Regular cardiac myocyte (primary cell): ENCODE data around the gene MMP13. TPM values are rescaled to one million over a fixed set of nuclear protein-coding genes. Genes with fewer than 3 reads are reported as not detected.

Experiments
- total RNA-seq: library from RNA; depleted of rRNA; stranded (reverse); fragments of >200 nt; gene quantifications from 2 replicates; pipeline ENCODE4 v1.2.3, GENCODE V29; 2014

MMP13 gene
- not detected in 2 replicates for total RNA-seq

DNA sequence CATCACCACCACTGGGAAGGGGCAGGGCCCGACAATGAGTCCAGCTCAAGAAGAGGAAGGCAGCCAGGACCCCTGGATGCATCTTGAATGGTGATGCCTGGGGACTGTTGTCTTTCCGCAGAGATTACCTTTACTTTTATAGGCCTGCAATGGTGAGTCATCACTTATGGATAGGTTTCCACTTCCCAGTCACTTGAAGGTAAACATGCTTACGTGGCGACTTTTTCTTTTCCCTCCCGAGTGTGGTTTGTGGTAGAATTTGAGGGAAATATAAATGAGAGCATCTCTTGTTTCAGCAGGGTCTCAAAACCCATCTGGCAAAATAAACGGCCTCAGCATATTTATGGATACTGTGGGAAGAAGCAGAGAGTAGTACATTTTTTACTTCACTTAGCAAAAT is at the start of gene MMP13:
Gene MMP13, minus strand, starts transcription at position 109 of the 400 bp plus-strand sequence. Its CDS starts 27 bp downstream, at position 82.

Other genes with a start within 250 kb of the MMP13 start
- not detected in 2 replicates for gene MMP27, start 250.0 kb downstream of the MMP13 start, total RNA-seq
- gene MMP8, start 230.8 kb downstream of the MMP13 start, total RNA-seq = under 0.01 TPM in 1 of 2 replicates, not detected in the other
- gene MMP10, start 175.1 kb downstream of the MMP13 start, total RNA-seq = 1.1 and 4.4 TPM in 2 replicates
- gene MMP1, start 157.6 kb downstream of the MMP13 start, total RNA-seq = 189 and 3,390 TPM in 2 replicates
- 0.19 and 4.5 TPM in 2 replicates for gene MMP3, start 112.1 kb downstream of the MMP13 start, total RNA-seq
- 0.56 TPM in 1 of 2 replicates, not detected in the other for gene MMP12, start 80.8 kb downstream of the MMP13 start, total RNA-seq
- gene DCUN1D5, start 136.4 kb upstream of the MMP13 start, total RNA-seq = 48.5 and 80.5 TPM in 2 replicates
- gene DYNC2H1, start 153.7 kb upstream of the MMP13 start, total RNA-seq = 21.3 and 57.2 TPM in 2 replicates